Fibroblast of mammary gland (primary cell): ENCODE results near the gene ANO7.

ENCODE experiments used
- DNase-seq: peaks from one replicate; pipeline ENCODE4 v3.0.0-alpha.2; 2010; ENCODE audit warnings: low read depth
- H3K4me3 ChIP-seq: 2 replicates; pipeline ENCODE4 v1.5.1; 2011; ENCODE audit warnings: low read depth, mild to moderate bottlenecking, low read length, moderate library complexity; ENCODE audit not compliant: control insufficient read depth
- CTCF ChIP-seq: conservative IDR thresholded peaks from 2 replicates; pipeline ENCODE4 v1.5.1; 2011; ENCODE audit warnings: low read depth, low read length, inconsistent platforms; ENCODE audit not compliant: control insufficient read depth, insufficient read depth

Gene ANO7

GRCh38 chr2:241226723-241227572 is 38.5 kb downstream of the ANO7 start:
- no peak for DNase-seq
- TF ChIP-seq CTCF = no peak
- no peak overlapping the region for H3K4me3 ChIP-seq

GRCh38 chr2:241227594-241227993 is 39.1 kb downstream of the ANO7 start:
- no peak for TF ChIP-seq CTCF
- DNase-seq = no peak
- H3K4me3 ChIP-seq = no peak overlapping the region

GRCh38 chr2:241228081-241228859 is 39.8 kb downstream of the ANO7 start:
- peak; percentile 38 for DNase-seq

GRCh38 chr2:241228860-241229516 is 40.5 kb downstream of the ANO7 start:
- no peak for DNase-seq
- TF ChIP-seq CTCF = no peak
- H3K4me3 ChIP-seq = no peak overlapping the region

More at GRCh38 chr2:241228081-241228859, 39.8 kb downstream of the ANO7 start:
- no peak for TF ChIP-seq CTCF
- no peak overlapping the region for H3K4me3 ChIP-seq

- DNase-seq = no peak
- no peak overlapping the region for H3K4me3 ChIP-seq
- TF ChIP-seq CTCF = no peak
These were observed 41.3 kb downstream of the ANO7 start for GRCh38 chr2:241229563-241230401.

GRCh38 chr2:241230435-241230834 is 42.0 kb downstream of the ANO7 start:
- no peak for DNase-seq
- TF ChIP-seq CTCF = no peak
- no peak overlapping the region for H3K4me3 ChIP-seq
